HFFc6 (cell line): ENCODE data around the gene LRGUK. TPM values are rescaled to one million over a fixed set of nuclear protein-coding genes. Genes with fewer than 3 reads are reported as not detected.

Experiments used
- DNase-seq: peaks from one replicate; pipeline ENCODE4 v3.0.0-alpha.2; 2018
- H3K27ac Mint-ChIP-seq: 2 replicates; pipeline ENCODE4 v1.8.0; 2020; ENCODE audit warnings: mild to moderate bottlenecking, mixed read lengths
- H3K27me3 Mint-ChIP-seq: 2 replicates; pipeline ENCODE4 v1.8.0; 2021; ENCODE audit warnings: mild to moderate bottlenecking, moderate library complexity, mixed read lengths; ENCODE audit not compliant: insufficient read depth
- H3K36me3 Mint-ChIP-seq: 2 replicates; pipeline ENCODE4 v1.8.0; 2021; ENCODE audit warnings: low read depth, mixed read lengths
- H3K4me1 Mint-ChIP-seq: 2 replicates; pipeline ENCODE4 v1.8.0; 2020; ENCODE audit warnings: low read depth, mixed read lengths
- H3K4me3 Mint-ChIP-seq: 2 replicates; pipeline ENCODE4 v1.8.0; 2020; ENCODE audit warnings: mild to moderate bottlenecking, moderate library complexity, mixed read lengths
- H3K9me3 Mint-ChIP-seq: 2 replicates; pipeline ENCODE4 v1.8.0; 2020; ENCODE audit warnings: mild to moderate bottlenecking, mixed read lengths
- CTCF ChIP-seq: fragments of 200-600 bp; sonication (generic); IDR thresholded peaks from 2 replicates; pipeline ENCODE4 v1.5.0; 2021; ENCODE audit warnings: antibody characterized with exemption, mild to moderate bottlenecking
- total RNA-seq, 6 experiments: library from RNA; stranded (reverse); fragmentation: NEBNext Ultra II Directional; extraction: Animal tissue kit (Norgen Biotek cat#: 25700); gene quantifications; 2 replicates in 1 of 6; 3 replicates in 5 of 6; pipeline ENCODE4 v1.2.3, GENCODE V29; 2021

LRGUK gene
- total RNA-seq, 6 experiments from 2014 or later: 0.07 to 0.32 (median 0.10) TPM; not detected in 3

GRCh38 chr7:134084488-134085144 lies 42.5 kb upstream of the LRGUK start:
- peaks cover 22% of the 10 kb centered on the region for H3K4me1 Mint-ChIP-seq
- DNase-seq: no peak
- H3K27ac Mint-ChIP-seq: peak overlapping the region; percentile 69
- peak overlapping the region; percentile 26; the same call in 1 of the 2 replicates for H3K4me3 Mint-ChIP-seq
- no peak for TF ChIP-seq CTCF
- peaks cover 8% of the 10 kb centered on the region for H3K9me3 Mint-ChIP-seq
- peaks cover 5% of the 10 kb centered on the region for H3K36me3 Mint-ChIP-seq
- H3K27me3 Mint-ChIP-seq: no peaks in the 10 kb centered on the region; the same call in none of the 2 replicates

- Mint-ChIP-seq H3K4me3 (no peak overlapping the region), H3K27ac (no peak overlapping the region), H3K9me3 (peaks cover 15% of the 10 kb centered on the region), H3K36me3 (peaks cover 10% of the 10 kb centered on the region), H3K27me3 (no peaks in the 10 kb centered on the region; the same call in none of the 2 replicates), H3K4me1 (peaks cover 22% of the 10 kb centered on the region)
- no peak for DNase-seq
- no peak for TF ChIP-seq CTCF
Observed at GRCh38 chr7:134085311-134085710, 41.8 kb upstream of the LRGUK start.

GRCh38 chr7:134086998-134087735 lies 40.0 kb upstream of the LRGUK start:
- DNase-seq: no peak
- H3K36me3 Mint-ChIP-seq: peaks cover 10% of the 10 kb centered on the region
- peaks cover 22% of the 10 kb centered on the region for H3K4me1 Mint-ChIP-seq
- TF ChIP-seq CTCF: no peak
- H3K4me3 Mint-ChIP-seq: no peak overlapping the region
- H3K27me3 Mint-ChIP-seq: no peaks in the 10 kb centered on the region; the same call in none of the 2 replicates
- peaks cover 22% of the 10 kb centered on the region for H3K9me3 Mint-ChIP-seq
- H3K27ac Mint-ChIP-seq: no peak overlapping the region

- Mint-ChIP-seq H3K27me3 (no peaks in the 10 kb centered on the region; the same call in 1 of the 2 replicates), H3K4me1 (peaks cover 18% of the 10 kb centered on the region), H3K4me3 (no peak overlapping the region), H3K9me3 (peaks cover 22% of the 10 kb centered on the region), H3K27ac (no peak overlapping the region), H3K36me3 (peaks cover 10% of the 10 kb centered on the region)
- TF ChIP-seq CTCF: no peak
- no peak for DNase-seq
Observed at GRCh38 chr7:134088199-134088598, 38.9 kb upstream of the LRGUK start.

GRCh38 chr7:134089446-134089845 lies 37.7 kb upstream of the LRGUK start:
- TF ChIP-seq CTCF: no peak
- no peaks in the 10 kb centered on the region; the same call in 1 of the 2 replicates for H3K27me3 Mint-ChIP-seq
- no peak overlapping the region for H3K4me3 Mint-ChIP-seq
- H3K36me3 Mint-ChIP-seq: peaks cover 10% of the 10 kb centered on the region
- H3K9me3 Mint-ChIP-seq: peaks cover 31% of the 10 kb centered on the region
- no peak overlapping the region for H3K27ac Mint-ChIP-seq
- DNase-seq: no peak
- H3K4me1 Mint-ChIP-seq: peaks cover 5% of the 10 kb centered on the region
